Bronchial epithelial cell (primary cell): ENCODE results near the gene CACNA2D3. TPM values are rescaled to one million over a fixed set of nuclear protein-coding genes. Genes with fewer than 3 reads are reported as not detected.

ENCODE experiments used
- DNase-seq: peaks from one replicate; pipeline ENCODE4 v3.0.0-alpha.2; 2010; ENCODE audit warnings: low read depth
- FAIRE-seq: peaks from 2 replicates; lab custom pipeline; 2011; peaks lifted over from hg19 to GRCh38; lab: Jason Lieb, UNC
- H3K27me3 ChIP-seq: 2 replicates; pipeline ENCODE4 v1.5.1; 2011; ENCODE audit warnings: low read length; ENCODE audit not compliant: control insufficient read depth, insufficient read depth
- H3K36me3 ChIP-seq: 2 replicates; pipeline ENCODE4 v1.5.1; 2011; ENCODE audit warnings: low read length; ENCODE audit not compliant: control insufficient read depth, insufficient read depth
- H3K4me3 ChIP-seq: 2 replicates; pipeline ENCODE4 v1.5.1; 2011; ENCODE audit warnings: mild to moderate bottlenecking, low read depth, low read length, control low read depth
- total RNA-seq: library from RNA; depleted of rRNA; stranded (reverse); fragments of >200 nt; gene quantifications from 2 replicates; pipeline ENCODE4 v1.2.1, GENCODE V29; 2014
- TF ChIP-seq, protein P1 (sequence below): IDR thresholded peaks from 2 replicates; pipeline ENCODE4 v1.5.1; 2011; ENCODE audit warnings: mild to moderate bottlenecking, moderate library complexity, low read length, control low read depth, inconsistent platforms; ENCODE audit not compliant: insufficient read depth, severe bottlenecking

The CACNA2D3 gene
- total RNA-seq, 1 donor from 2014 or later: not detected

DNA sequence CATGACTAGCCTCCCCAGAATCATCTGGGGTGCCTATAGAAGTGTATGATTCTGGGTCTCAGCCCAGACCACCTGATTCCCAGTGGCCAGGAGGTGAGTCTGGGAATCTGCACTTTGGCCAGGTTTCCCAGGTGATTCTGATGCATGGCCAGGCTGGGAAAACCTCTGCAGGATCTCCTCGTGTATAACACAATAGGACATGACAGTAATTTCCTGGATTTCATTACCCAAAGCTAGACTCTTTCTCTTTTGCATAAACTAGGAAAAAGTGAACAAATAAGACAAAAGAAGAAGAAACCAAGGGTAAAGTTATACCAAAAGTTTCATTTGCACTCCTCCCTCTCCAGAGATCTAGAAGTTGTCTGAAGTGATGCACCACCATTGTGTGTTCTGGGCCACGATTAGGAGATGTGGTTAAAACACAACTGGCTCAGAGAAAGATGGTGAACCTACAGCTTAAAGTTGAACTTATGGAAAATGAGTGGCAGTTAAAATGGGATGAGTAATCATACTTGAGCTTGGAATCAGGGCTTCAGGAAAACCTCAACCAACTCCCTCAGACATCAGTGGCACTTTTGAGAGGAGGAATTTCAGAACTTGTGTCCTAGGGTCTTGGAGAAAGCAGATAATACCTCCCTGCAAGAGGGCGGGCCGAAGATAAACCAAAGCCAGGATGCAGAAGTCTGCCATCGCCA lies 914.7 kb downstream of the CACNA2D3 start:
- TF ChIP-seq, protein P1, sequence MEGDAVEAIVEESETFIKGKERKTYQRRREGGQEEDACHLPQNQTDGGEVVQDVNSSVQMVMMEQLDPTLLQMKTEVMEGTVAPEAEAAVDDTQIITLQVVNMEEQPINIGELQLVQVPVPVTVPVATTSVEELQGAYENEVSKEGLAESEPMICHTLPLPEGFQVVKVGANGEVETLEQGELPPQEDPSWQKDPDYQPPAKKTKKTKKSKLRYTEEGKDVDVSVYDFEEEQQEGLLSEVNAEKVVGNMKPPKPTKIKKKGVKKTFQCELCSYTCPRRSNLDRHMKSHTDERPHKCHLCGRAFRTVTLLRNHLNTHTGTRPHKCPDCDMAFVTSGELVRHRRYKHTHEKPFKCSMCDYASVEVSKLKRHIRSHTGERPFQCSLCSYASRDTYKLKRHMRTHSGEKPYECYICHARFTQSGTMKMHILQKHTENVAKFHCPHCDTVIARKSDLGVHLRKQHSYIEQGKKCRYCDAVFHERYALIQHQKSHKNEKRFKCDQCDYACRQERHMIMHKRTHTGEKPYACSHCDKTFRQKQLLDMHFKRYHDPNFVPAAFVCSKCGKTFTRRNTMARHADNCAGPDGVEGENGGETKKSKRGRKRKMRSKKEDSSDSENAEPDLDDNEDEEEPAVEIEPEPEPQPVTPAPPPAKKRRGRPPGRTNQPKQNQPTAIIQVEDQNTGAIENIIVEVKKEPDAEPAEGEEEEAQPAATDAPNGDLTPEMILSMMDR: no peak
- Histone ChIP-seq H3K27me3 (no peaks in the 10 kb centered on the region), H3K4me3 (no peak overlapping the region), H3K36me3 (no peaks in the 10 kb centered on the region)
- FAIRE-seq (no peak), DNase-seq (no peak)

- H3K27me3 ChIP-seq: no peaks in the 10 kb centered on the region
- no peak for FAIRE-seq
- TF ChIP-seq, protein P1: no peak
- DNase-seq: no peak
- H3K4me3 ChIP-seq: no peak overlapping the region
- no peaks in the 10 kb centered on the region for H3K36me3 ChIP-seq
Observed at GRCh38 chr3:55042591-55042990, 920.2 kb downstream of the CACNA2D3 start.

GRCh38 chr3:55044486-55044885 lies 922.1 kb downstream of the CACNA2D3 start:
- no peak for FAIRE-seq
- H3K36me3 ChIP-seq: no peaks in the 10 kb centered on the region
- no peak overlapping the region for H3K4me3 ChIP-seq
- DNase-seq: no peak
- H3K27me3 ChIP-seq: no peaks in the 10 kb centered on the region
- TF ChIP-seq, protein P1: no peak

DNA sequence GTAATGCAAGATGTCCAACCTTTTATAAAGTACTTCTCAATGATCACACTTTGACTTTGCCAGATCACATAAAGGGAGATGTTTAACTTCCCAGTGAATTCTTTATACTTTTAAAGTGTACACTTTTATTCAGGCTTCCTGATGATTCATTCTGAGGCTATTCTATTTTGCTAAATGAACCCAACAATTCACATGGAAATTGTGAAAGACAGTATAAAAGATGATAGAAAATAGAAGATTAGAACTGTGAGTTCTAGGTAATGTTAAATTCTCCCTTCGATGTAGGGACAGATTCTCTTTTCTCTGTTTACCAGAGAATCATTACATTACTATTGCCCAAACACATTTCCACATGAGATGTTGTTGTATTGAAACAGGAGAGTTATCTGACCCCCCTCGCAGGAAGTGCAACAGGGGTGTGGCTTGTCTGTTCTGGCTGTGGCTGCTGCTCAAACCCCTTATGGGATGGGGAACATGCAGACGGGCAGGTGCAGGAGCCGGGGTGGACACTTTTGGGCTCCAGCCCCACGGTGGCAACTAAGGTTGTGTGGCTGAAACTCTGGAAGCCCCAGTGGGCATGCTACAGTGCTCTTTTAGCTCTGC lies 936.8 kb downstream of the CACNA2D3 start:
- TF ChIP-seq, protein P1: no peak
- Histone ChIP-seq H3K36me3 (no peaks in the 10 kb centered on the region), H3K27me3 (no peaks in the 10 kb centered on the region), H3K4me3 (no peak overlapping the region)
- DNase-seq (peak; percentile 33), FAIRE-seq (no peak)

DNA sequence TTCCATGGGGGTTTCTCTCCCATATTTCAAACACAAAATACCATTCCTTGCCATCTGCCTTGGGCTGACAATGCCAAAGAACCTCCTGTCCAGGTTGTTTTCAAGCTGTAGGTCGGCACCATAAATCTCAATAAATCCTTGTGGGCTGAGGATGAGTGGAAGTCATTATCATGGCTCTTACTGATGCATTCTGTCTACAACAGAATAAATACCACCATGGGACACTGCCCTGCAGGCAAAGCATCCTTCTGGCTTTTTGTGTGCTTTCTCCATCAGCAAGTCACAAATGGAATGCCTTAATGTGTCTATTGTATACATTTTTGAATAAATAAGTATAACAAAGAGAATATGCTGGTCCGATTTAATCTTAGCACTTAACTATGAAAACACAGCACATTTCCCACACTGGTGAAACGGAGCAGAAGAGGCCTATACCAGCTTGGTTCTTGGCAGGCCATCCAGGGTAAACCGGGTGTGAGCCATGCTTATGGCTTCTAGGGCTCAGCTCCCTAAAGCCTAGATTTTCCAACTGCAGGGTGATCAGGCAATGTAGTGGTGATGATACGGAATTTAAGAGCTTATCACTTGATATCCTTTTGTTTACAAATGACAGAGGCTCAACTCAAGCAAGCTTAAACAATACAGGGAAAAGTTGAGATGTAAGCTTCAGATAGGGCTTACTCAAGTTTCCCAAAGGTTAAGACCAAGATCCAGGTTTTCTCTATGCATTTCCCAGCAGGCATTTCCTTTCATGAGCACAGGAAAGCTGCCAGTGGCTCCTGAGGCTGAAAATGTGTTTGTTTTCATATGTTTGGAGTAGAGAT lies 938.8 kb downstream of the CACNA2D3 start:
- Histone ChIP-seq H3K4me3 (no peak overlapping the region), H3K36me3 (no peaks in the 10 kb centered on the region), H3K27me3 (no peaks in the 10 kb centered on the region)
- FAIRE-seq: no peak
- DNase-seq: no peak
- TF ChIP-seq, protein P1: no peak
